ENCODE data around the gene NSMF. TPM values are rescaled to one million over a fixed set of nuclear protein-coding genes. Genes with fewer than 3 reads are reported as not detected.

The NSMF gene
- total and polyA plus RNA-seq, 10 donors, result 21.8 to 49.3 (median 26.1) TPM

- intact Hi-C loops (cut with DNase I; ENCODE audit: low total_unique reads), result no loop called here
- Histone ChIP-seq H3K27me3 (replicated peaks in 1 of 7) (no peaks in the 10 kb centered on the region), H3K4me3 (no peak overlapping the region), H3K9me3 (no peaks in the 10 kb centered on the region), H3K36me3 (peaks cover 0 to under 1% (median 0%) of the 10 kb centered on the region in 6 donors), H3K4me1 (peaks cover 0 to 17% (median 7%) of the 10 kb centered on the region in 6 donors), H3K27ac (no peak overlapping the region)
- TF ChIP-seq POLR2AphosphoS5 (IDR thresholded peaks at IDR 0.05) (no peak), CTCF (IDR thresholded peaks at IDR 0.05 in 8 of 11, conservative IDR thresholded peaks at IDR 0.05 in 3 of 11) (no peak), POLR2A (IDR thresholded peaks at IDR 0.05) (no peak)
- DNase-seq, result no peak
- 88 to 98% (median 94%) methylated on average over 14 to 15 of the region's 15 CpGs for WGBS, 5 donors
These were observed 27.0 kb upstream of the NSMF start for GRCh38 chr9:137486141-137486490.

GRCh38 chr9:137485343-137486140 lies 26.4 kb upstream of the NSMF start:
- no peaks in the 10 kb centered on the region for H3K9me3 ChIP-seq
- no peak overlapping the region for H3K27ac ChIP-seq
- H3K36me3 ChIP-seq, result peaks cover 0 to under 1% (median 0%) of the 10 kb centered on the region in 6 donors
- intact Hi-C loops (cut with DNase I; ENCODE audit: low total_unique reads), result no loop called here
- peaks cover 0 to 20% (median 8%) of the 10 kb centered on the region in 6 donors for H3K4me1 ChIP-seq
- no peaks in the 10 kb centered on the region for H3K27me3 ChIP-seq (replicated peaks in 1 of 7)
- WGBS, 5 donors, result 89 to 94% (median 91%) methylated on average over 15 to 26 of the region's 26 CpGs
- peak; percentile 56 for DNase-seq
- TF ChIP-seq POLR2A (IDR thresholded peaks at IDR 0.05), result no peak
- peak in 1 of 3 donors; percentile 7 for TF ChIP-seq POLR2AphosphoS5 (IDR thresholded peaks at IDR 0.05)
- no peak for TF ChIP-seq CTCF (IDR thresholded peaks at IDR 0.05 in 8 of 11, conservative IDR thresholded peaks at IDR 0.05 in 3 of 11)
- H3K4me3 ChIP-seq, result no peak overlapping the region

GRCh38 chr9:137484551-137485315 lies 25.6 kb upstream of the NSMF start:
- TF ChIP-seq POLR2A (IDR thresholded peaks at IDR 0.05) (no peak), CTCF (IDR thresholded peaks at IDR 0.05 in 8 of 11, conservative IDR thresholded peaks at IDR 0.05 in 3 of 11) (no peak), POLR2AphosphoS5 (IDR thresholded peaks at IDR 0.05) (no peak)
- Histone ChIP-seq H3K36me3 (peaks cover 0 to 3% (median 0%) of the 10 kb centered on the region in 6 donors), H3K4me1 (peaks cover 0 to 28% (median 12%) of the 10 kb centered on the region in 6 donors), H3K4me3 (no peak overlapping the region), H3K9me3 (no peaks in the 10 kb centered on the region), H3K27me3 (replicated peaks in 1 of 7) (no peaks in the 10 kb centered on the region), H3K27ac (no peak overlapping the region)
- WGBS, 5 donors, result 87 to 95% (median 92%) methylated on average over 13 to 27 of the region's 27 CpGs
- peak; percentile 63 for DNase-seq
- intact Hi-C loops (cut with DNase I; ENCODE audit: low total_unique reads), result no loop called here
